Measurements from ENCODE around the gene DNAH12.

GRCh38 chr3:57256844-57257243, 287.3 kb downstream of the DNAH12 start:
- TF ChIP-seq TBP (CRISPR knock-in tag; IDR thresholded peaks at IDR 0.05) (no peak), ZMYM2 (CRISPR knock-in tag; IDR thresholded peaks at IDR 0.05) (no peak), FOXM1 (CRISPR knock-in tag; IDR thresholded peaks at IDR 0.05) (no peak), ZNF550 (CRISPR knock-in tag; IDR thresholded peaks at IDR 0.05; ENCODE audit: borderline replicate concordance) (no peak), KLF12 (CRISPR knock-in tag; IDR thresholded peaks at IDR 0.05; ENCODE audit: borderline replicate concordance) (no peak), IKZF4 (CRISPR knock-in tag; IDR thresholded peaks at IDR 0.05; ENCODE audit: borderline replicate concordance, low read depth, not compliant biosample characterization) (no peak), SETDB1 (CRISPR knock-in tag; IDR thresholded peaks at IDR 0.05; ENCODE audit: borderline replicate concordance) (no peak), CTCF (CRISPR knock-in tag; IDR thresholded peaks at IDR 0.05) (no peak), PCBP2 (optimal IDR thresholded peaks at IDR 0.05; ENCODE audit: low read depth, low read length, poor library complexity, severe bottlenecking) (no peak), ZNF580 (CRISPR knock-in tag; IDR thresholded peaks at IDR 0.05; ENCODE audit: borderline replicate concordance, low read depth) (no peak)
- TF ChIP-seq, protein P1, sequence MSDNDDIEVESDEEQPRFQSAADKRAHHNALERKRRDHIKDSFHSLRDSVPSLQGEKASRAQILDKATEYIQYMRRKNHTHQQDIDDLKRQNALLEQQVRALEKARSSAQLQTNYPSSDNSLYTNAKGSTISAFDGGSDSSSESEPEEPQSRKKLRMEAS (IDR thresholded peaks at IDR 0.05): no peak

All from HepG2 (cell line).